ENCODE measurements around the gene FLOT1.

GRCh38 chr6:30683980-30684338 lies 58.5 kb downstream of the FLOT1 start:
- TF ChIP-seq CTCF (IDR thresholded peaks at IDR 0.05 in 4 of 5, conservative IDR thresholded peaks at IDR 0.05 in 1 of 5) (no peak), POLR2A (IDR thresholded peaks at IDR 0.05) (no peak)
